Peyer's patch (tissue), 4 donors: ENCODE measurements around the gene GDI2. TPM values are rescaled to one million over a fixed set of nuclear protein-coding genes. Genes with fewer than 3 reads are reported as not detected.
A peak's percentile ranks its signal among the peaks of the same experiment; 100 is the strongest.
"Not testable (repeated sequence)": the region's sequence is repeated elsewhere in the genome, so short reads cannot be mapped to it uniquely, and the experiment has no call there.

Experiments
- DNase-seq, 3 donors: peaks; one replicate each; pipeline ENCODE4 v3.0.0-alpha.2; 2017 to 2019
- H3K27ac ChIP-seq, 4 donors: fragments of 200-600 bp; sonication (generic); one replicate each; pipeline ENCODE4 v1.5.1; 2016 to 2019
- H3K27me3 ChIP-seq, 2 donors: fragments of 200-600 bp; sonication (generic); one replicate each; pipeline ENCODE4 v1.5.1; 2019
- H3K36me3 ChIP-seq, 3 donors: fragments of 200-600 bp; sonication (generic); one replicate each; pipeline ENCODE4 v1.5.1; 2016 to 2019
- H3K4me1 ChIP-seq, 4 donors: fragments of 200-600 bp; sonication (generic); one replicate each; pipeline ENCODE4 v1.5.1; 2016 to 2019
- H3K4me3 ChIP-seq, 4 donors: fragments of 200-600 bp; sonication (generic); 1 replicate in 3 of 4; 2 replicates in 1 of 4; pipeline ENCODE4 v1.5.1; 2016 to 2019; ENCODE audit warnings: mild to moderate bottlenecking in 1 of 4
- H3K9me3 ChIP-seq, 4 donors: fragments of 200-600 bp; sonication (generic); one replicate each; pipeline ENCODE4 v1.5.1; 2016 to 2019; ENCODE audit warnings: mild to moderate bottlenecking in 1 of 4
- CTCF ChIP-seq, 6 experiments: fragments of 450-650 bp in 4 of 6; fragments of 200-600 bp in 2 of 6; sonication (generic) in 1 of 6; IDR thresholded peaks; one replicate each; pipeline ENCODE4 v1.5.1; 2017 to 2019; ENCODE audit warnings: antibody characterized with exemption in 6 of 6, mild to moderate bottlenecking in 3 of 6, moderate library complexity in 1 of 6
- POLR2A ChIP-seq, 2 donors: fragments of 450-650 bp; IDR thresholded peaks; one replicate each; pipeline ENCODE4 v1.5.1; 2017; ENCODE audit warnings: antibody characterized with exemption in 2 of 2, mild to moderate bottlenecking in 2 of 2, moderate library complexity in 2 of 2
- total RNA-seq, 4 donors: library from RNA; depleted of rRNA; stranded (reverse); fragments of >200 nt; gene quantifications; one replicate each; pipeline ENCODE4 v1.1.0, GENCODE V29; 2016

GDI2 gene
- total RNA-seq, 4 donors from 2014 or later: 182 to 326 (median 260) TPM

GRCh38 chr10:5840314-5841307, 27.4 kb upstream of the GDI2 start:
- peak overlapping the region in 2 of 4 donors; percentile 11 to 38 for H3K4me3 ChIP-seq
- H3K9me3 ChIP-seq: no peaks in the 10 kb centered on the region
- H3K4me1 ChIP-seq: peaks cover 0 to 8% (median 3%) of the 10 kb centered on the region in 4 donors
- H3K27ac ChIP-seq: peak overlapping the region in 2 of 4 donors; percentile 73 to 92
- no peaks in the 10 kb centered on the region for H3K36me3 ChIP-seq
- no peak for TF ChIP-seq POLR2A (IDR thresholded peaks at IDR 0.05)
- TF ChIP-seq CTCF (IDR thresholded peaks at IDR 0.05): no peak
- peak in 2 of 3 donors; percentile 85 to 87 for DNase-seq
- H3K27me3 ChIP-seq: no peaks in the 10 kb centered on the region

GRCh38 chr10:5836181-5836580, 22.9 kb upstream of the GDI2 start:
- H3K9me3 ChIP-seq, H3K27me3 ChIP-seq, H3K4me1 ChIP-seq, H3K36me3 ChIP-seq, H3K4me3 ChIP-seq, H3K27ac ChIP-seq, DNase-seq: not testable (repeated sequence)

DNA sequence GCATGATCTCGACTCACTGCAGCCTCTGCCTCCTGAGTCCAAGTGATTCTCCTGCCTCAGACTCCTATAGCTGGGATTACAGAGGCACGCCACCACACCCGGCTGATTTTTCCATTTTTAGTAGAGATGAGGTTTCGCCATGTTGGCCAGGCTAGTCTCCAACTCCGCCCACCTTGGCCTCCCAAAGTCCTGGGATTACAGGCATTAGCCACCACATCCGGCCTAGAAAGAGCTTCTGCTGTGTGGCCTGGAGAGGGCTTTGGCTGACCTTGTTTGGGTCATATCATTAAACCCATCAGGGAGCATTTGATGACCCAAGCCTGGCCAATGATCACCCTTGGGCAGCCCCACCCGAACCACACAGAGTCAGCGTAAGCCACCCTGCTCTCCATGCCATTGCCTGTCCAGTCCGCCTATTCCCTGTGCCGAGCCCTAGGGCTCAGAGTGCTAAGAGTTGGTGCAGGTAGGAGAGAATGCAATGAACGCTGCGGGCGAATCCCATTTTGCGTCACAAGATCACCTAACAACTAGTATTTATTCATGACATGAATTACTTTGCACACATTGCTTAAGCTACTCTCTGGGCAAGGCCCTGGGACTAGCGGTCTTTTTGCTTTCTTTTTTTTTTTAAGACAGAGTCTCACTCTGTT, 22.3 kb upstream of the GDI2 start:
- no peaks in the 10 kb centered on the region for H3K36me3 ChIP-seq
- H3K9me3 ChIP-seq: no peaks in the 10 kb centered on the region
- DNase-seq: no peak
- TF ChIP-seq CTCF (IDR thresholded peaks at IDR 0.05): no peak
- no peak for TF ChIP-seq POLR2A (IDR thresholded peaks at IDR 0.05)
- H3K27me3 ChIP-seq: no peaks in the 10 kb centered on the region
- H3K27ac ChIP-seq: no peak overlapping the region
- no peak overlapping the region for H3K4me3 ChIP-seq
- H3K4me1 ChIP-seq: peaks cover 0 to 7% (median 0%) of the 10 kb centered on the region in 4 donors

DNA sequence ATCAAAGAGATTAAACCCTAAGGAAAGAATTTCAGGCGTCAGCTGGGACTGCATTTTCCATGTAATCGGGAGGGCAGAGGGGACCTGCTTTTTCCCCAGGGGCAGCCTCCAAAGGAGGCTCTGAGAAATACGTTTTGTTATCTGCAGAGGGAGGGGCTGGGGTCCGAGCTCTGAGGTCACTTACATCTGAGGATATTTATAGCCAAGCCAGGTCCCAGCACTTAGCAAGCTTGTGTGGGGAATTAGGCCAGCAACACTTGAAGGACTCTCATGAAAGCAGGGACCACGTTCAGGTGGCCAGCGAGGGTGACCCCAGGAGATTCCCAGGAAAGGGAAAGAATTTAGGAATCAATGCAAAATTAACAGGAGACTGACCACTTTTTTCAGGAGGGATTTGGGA, 20.6 kb upstream of the GDI2 start:
- Histone ChIP-seq H3K36me3 (no peaks in the 10 kb centered on the region), H3K27ac (no peak overlapping the region), H3K4me3 (no peak overlapping the region), H3K27me3 (no peaks in the 10 kb centered on the region), H3K4me1 (peaks cover 0 to 7% (median 0%) of the 10 kb centered on the region in 4 donors), H3K9me3 (no peaks in the 10 kb centered on the region)
- TF ChIP-seq POLR2A (IDR thresholded peaks at IDR 0.05) (no peak), CTCF (IDR thresholded peaks at IDR 0.05) (no peak)
- no peak for DNase-seq

DNA sequence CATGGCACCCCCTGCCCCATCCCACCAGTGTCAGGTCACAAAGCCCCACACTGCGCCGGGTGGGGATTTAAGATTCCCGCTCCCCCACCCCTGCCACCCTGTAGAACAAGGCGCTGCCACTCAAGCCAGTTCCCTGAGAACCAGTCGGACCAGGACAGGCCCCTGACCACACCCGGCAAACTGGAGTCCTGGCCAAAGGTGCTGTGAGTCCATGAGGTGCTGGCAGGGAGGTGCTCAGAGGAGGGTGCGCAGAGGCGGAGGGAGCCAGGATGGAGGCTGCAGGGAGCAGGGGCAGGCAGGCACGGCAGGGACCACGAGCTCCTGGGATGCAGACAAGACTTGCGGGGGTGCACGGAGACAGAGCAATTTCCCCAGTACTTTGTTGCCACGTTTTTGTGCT, 19.7 kb upstream of the GDI2 start:
- peak overlapping the region in 1 of 4 donors; percentile 22 for H3K4me3 ChIP-seq
- no peak overlapping the region for H3K27ac ChIP-seq
- DNase-seq: peak in 2 of 3 donors; percentile 76 to 81
- H3K9me3 ChIP-seq: no peaks in the 10 kb centered on the region
- H3K4me1 ChIP-seq: peaks cover 0 to 7% (median 0%) of the 10 kb centered on the region in 4 donors
- H3K27me3 ChIP-seq: no peaks in the 10 kb centered on the region
- peak in 1 of 2 donors; percentile 22 for TF ChIP-seq POLR2A (IDR thresholded peaks at IDR 0.05)
- no peak for TF ChIP-seq CTCF (IDR thresholded peaks at IDR 0.05)
- H3K36me3 ChIP-seq: no peaks in the 10 kb centered on the region

DNA sequence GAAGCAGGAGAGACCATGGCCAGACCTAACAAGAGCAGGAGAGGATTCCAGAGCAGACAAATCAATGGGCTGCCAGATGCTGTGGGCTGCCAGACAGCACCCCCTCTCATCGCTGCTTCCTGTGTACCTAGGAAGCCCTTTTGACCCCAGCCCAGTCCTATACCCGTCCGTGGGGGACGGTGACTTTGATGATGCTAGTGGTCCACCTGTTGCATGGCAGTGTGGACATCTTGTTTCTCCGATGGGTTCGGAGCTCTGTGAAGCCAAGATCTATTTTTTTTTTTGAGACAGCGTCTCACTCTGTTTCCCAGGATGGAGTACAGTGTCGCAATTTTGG, 18.2 kb upstream of the GDI2 start:
- Histone ChIP-seq H3K27me3 (no peaks in the 10 kb centered on the region), H3K9me3 (no peaks in the 10 kb centered on the region), H3K27ac (no peak overlapping the region), H3K4me3 (no peak overlapping the region), H3K4me1 (peaks cover 0 to 7% (median 0%) of the 10 kb centered on the region in 4 donors), H3K36me3 (no peaks in the 10 kb centered on the region)
- no peak for TF ChIP-seq POLR2A (IDR thresholded peaks at IDR 0.05)
- no peak for TF ChIP-seq CTCF (IDR thresholded peaks at IDR 0.05)
- DNase-seq: peak in 1 of 3 donors; percentile 29
